GM21447 (cell line): ENCODE data around the gene ATM.
"Not testable (repeated sequence)": the region's sequence is repeated elsewhere in the genome, so short reads cannot be mapped to it uniquely, and the experiment has no call there.

Experiments used
- ATAC-seq: cut with Tn5 transposase; IDR thresholded peaks from one replicate; pipeline ENCODE4 v1.9.1; 2021; ENCODE audit not compliant: unreplicated experiment

Gene ATM

DNA sequence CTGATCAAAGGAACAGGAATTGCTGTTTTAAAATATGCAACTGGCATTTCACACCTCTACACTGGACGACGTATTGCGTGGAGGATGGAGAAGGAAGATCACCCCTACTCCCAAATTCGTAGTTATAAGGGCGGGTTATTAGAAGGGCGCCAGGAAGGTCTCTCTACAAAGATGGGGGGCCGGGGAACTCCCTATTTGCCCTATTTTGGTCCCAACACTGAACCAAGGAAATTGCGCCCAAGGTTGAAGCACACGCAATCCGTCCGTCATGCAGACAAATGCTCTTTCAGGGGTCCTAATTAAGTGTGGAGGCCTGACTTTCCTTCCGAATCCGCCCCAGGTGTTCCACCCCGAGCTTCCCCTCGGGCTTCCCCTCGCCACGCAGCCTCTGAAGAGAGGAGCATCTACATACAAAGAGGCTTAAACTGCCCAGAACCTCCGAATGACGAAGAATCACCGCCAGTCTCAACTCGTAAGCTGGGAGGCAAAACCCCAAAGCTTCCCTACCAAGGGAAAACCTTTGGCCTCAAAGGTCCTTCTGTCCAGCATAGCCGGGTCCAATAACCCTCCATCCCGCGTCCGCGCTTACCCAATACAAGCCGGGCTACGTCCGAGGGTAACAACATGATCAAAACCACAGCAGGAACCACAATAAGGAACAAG is 825 bp upstream of the ATM start:
- peak; percentile 3 for ATAC-seq

DNA sequence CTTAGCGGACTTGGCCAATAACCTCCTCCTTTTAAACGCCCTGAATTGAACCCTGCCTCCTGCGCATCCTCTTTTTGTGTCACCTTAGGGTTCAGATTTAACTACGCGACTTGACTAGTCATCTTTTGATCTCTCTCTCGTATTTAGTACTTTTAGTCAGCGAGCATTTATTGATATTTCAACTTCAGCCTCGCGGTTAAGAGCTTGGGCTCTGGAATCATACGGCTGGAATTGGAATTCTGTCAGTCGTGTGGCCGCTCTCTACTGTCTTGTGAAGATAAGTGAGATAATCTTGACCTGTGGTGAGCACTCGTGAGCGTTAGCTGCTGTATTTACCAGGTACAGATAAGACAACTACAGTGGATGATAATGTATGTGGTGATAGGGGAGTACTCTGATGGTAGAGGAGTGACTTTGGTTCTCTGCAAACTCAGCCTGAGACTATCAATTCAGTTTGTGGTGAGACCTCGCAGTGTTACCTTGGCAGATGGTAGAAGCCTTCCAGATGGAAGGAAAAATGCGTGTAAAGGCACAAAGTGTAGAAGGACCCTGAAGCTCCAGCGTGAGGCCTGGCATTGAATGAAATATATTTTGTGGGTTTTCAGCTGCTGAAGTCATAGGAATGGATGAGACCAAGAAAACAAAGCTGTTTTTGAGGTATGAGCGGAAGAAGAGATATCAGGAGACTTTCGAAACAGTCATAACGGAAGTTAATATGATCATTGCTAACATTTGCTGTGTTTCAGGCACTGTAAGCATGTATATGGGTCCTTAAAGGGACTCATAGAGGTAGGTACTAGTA is 682 bp downstream of the ATM start:
- ATAC-seq: peak; percentile 29

DNA sequence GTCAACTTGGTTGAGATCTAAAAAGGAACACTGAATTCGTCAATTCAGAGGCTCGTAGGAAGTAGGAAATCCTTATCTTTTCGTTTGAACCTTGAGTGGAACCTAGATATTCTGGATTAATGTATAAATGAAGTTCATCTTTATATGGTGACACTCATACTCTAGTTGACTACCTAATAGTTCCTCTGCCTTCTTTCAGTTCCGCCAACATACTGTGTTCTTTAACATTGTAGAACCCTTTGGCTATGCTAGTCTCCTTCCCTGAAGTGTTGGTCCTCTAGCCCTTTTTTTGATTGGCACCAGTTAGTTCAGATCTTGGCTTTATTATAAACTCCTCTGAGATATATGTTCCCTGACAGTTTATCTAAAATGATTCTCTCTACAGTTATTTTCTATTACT is 1.5 kb downstream of the ATM start:
- ATAC-seq: no peak

DNA sequence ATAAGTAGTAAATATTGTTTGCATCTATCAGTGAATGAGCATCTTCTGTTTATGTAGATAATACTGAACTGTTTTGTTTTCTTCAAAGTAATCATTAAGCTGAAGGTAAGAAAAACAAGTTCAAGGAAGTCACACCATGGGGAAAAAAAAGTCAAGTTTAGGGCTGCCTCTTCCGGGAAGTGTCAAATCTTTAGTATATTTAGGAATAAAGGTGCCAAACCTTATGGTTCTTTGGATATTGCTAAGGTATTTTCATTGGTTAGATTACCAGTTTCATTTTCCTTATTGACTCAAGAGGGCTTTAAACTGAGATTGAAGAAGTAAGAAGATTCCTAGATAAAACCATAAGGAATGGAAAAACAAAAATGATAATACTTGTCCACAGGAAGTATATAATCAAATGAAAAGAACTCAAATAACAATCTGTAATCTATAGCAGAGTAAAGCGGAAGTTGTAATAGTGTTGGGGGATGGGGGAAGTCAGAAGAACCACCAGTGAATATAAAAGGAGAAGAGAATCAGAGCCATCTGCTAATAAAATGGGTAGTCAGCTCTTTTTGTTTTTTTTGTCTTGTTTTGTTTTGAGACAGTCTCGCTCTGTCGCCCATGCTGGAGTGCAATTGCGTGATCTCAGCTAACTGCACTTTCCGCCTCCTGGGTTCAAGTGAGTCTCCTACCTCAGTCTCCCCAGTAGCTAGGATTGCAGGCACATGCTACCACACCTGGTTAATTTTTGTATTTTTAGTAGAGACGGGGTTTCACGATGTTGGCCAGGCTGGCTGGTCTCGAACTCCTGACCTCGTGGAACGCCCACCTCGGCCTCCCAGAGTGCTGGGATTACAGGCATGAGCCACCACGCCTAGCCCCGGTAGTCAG is 2.3 kb downstream of the ATM start:
- no peak for ATAC-seq

DNA sequence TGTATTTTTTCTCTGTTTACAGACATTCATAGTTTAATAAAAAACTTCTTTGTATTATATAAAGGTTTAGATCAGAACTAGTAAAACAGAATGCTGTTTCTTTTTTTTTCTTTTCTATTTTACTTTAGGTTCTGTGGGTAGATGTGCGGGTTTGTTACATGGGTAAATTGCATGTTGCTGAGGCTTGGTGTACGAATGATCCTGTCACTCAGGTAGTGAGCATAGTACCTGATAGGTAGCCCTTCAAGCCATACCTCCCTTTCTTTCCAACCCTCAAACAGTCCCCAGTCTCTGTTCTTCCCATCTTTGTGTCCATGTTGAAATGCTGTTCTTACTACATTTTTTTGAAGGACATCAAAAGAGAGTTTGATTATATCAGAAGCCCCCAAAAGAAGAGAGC is 3.2 kb downstream of the ATM start:
- ATAC-seq: no peak

DNA sequence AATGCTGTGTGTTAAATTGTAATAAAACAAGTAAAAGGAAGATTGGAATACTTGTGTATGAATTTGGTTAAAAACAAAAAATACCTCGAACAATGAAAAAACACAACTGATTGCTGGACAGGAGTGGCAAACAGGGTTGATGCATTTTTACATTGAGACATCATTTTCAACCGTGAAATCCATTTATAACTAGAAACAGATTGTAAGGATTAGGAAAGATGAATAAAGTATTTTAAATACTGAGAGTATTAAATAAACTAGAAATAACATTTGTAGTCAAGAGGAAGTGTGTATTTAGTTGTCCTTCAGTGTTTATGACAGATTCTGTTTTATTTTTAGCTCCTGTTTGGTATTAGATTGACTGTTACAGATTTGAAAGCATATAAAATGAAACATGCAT is 5.4 kb downstream of the ATM start:
- ATAC-seq: no peak

- no peak for ATAC-seq
Observed at GRCh38 chr11:108233277-108233945, 10.5 kb downstream of the ATM start.

DNA sequence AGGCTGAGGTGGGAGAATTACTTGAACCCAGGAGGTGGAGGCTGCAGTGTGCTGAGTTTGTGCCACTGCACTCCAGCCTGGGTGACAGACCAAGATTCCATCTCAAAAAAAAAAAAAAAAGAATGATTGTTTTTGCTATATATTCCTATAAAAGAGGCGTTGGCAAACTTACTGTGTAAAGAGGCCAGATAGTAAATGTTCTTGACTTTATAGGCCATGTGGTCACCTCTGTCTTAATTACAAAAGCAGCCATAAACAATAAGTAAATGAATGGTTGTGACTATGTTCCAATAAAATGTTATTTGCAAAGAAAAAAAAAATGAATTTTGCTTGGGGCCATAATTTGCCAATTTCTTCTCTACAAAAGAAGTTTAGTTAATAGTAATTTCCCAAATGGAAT is 12.3 kb downstream of the ATM start:
- no peak for ATAC-seq

- ATAC-seq: no peak
Observed at GRCh38 chr11:108235633-108236032, 12.8 kb downstream of the ATM start.

GRCh38 chr11:108237058-108237481 is 14.2 kb downstream of the ATM start:
- ATAC-seq: peak; percentile 56

DNA sequence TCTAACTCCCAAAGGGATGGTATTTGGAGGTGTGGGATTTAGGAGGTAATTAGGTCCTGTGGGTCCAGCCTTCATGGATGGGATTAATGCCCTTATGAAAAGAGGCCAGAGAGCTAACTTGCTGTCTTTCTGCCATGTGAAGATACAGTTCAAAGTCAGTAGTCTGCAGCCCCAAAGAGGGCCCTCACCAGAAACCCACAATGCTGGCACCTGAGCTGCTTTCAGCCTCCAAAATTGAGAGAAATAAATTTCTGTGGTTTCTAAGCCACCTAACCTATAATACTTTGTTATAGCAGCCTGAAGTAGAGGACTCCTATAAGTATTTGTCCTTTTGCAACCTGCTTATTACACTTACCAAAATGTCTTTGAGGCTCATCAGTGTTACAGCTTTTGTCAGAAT is 16.2 kb downstream of the ATM start:
- no peak for ATAC-seq

GRCh38 chr11:108241330-108242037 is 18.6 kb downstream of the ATM start:
- no peak for ATAC-seq

DNA sequence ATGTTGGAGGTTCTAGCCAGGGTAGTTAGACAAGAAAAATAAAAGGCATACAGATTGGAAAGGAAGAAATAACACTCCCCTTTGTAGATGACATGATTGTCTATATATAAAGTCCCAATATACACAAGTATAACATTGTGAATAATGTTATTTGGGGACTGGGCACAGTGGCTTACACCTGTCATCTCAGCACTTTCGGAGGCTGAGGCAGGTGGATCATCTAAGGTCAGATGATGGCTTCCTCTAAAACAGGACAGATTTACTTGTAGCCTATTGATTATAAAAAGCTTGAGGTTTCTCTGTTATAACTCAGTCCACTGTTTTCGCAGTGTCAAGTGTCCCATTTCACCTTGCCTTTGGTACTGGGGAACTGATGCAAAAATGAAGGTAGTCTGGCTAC is 19.6 kb downstream of the ATM start:
- no peak for ATAC-seq

- ATAC-seq: no peak
Observed at GRCh38 chr11:108246308-108246707, 23.4 kb downstream of the ATM start.

GRCh38 chr11:108246885-108247284 is 24.0 kb downstream of the ATM start:
- ATAC-seq: no peak

DNA sequence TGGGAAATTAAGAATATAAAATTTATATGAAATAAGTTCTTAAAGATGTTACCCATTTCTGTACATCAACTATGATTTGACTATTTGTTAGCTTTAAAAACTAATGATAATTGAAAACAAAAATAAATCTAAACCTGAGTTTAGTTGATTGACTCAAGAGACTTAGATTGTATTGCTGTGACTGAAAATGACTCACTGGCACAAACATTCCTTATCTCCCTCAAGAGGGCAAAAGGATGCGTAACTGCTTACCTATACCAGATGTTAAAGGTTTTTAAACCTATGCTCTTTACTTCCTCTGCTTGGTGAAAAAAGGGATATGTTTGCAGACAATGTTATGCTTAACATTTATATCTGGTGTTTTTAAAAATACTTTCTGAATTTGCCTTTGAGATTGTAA is 30.3 kb downstream of the ATM start:
- no peak for ATAC-seq

DNA sequence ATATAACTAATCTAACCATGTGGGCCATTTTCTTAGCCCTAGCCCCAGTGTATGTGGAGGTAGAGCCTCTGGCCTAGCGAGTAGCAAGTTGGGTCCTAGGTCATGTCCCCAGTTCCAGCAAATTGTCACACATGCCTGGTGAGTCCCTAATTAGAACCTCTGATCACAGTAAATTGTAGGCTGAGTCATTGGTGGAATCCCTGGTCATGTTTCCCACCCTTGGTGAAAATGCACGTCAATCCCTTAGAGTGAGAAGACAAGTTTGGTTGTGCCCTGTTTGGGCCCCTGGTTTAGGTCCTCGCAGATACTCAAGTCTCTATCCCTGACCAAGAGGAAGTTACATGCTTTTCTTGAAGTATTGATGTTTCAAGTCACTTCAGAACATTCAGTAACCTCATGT is 46.7 kb downstream of the ATM start:
- no peak for ATAC-seq

DNA sequence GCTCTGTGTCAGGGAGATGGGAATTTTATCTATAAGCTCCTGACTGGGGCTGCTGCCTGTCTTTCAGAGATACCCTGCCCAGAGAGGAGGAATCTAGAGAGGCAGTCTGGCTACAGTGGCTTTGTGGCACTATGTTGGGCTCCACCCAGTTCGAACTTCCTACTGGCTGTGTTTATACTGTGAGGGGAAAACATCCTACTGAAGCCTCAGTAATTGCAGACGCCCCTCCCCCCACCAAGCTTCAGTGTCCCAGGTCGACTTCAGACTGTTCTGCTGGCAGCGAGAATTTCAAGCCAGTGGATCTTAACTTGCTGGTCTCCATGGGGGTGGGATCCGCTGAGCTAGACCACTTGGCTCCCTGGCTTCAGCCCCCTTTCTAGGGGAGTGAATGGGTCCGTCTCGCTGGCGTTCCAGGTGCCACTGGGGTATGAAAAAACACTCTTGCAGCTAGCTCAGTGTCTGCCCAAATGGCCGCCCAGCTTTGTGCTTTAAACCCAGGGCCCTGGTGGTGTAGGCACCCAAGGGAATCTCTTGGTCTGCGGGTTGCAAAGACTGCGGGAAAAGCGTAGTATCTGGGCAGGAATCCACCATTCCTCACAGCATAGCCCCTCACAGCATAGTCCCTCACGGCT is 54.2 kb downstream of the ATM start:
- ATAC-seq: not testable (repeated sequence)

GRCh38 chr11:108278546-108278945 is 55.7 kb downstream of the ATM start:
- no peak for ATAC-seq

GRCh38 chr11:108278954-108279353 is 56.1 kb downstream of the ATM start:
- no peak for ATAC-seq
